Measurements from ENCODE around the gene WDR20. TPM values are rescaled to one million over a fixed set of nuclear protein-coding genes. Genes with fewer than 3 reads are reported as not detected.

Gene WDR20
- total RNA-seq, 1 experiment from 2014 or later: 25.6 TPM

- H3K9me3 Mint-ChIP-seq: no peaks in the 10 kb centered on the region
- POLR2A ChIA-PET: no interaction called here
These were observed 117.0 kb downstream of the WDR20 start for GRCh38 chr14:102256716-102257115.

GRCh38 chr14:102258136-102258535 lies 118.4 kb downstream of the WDR20 start:
- ChIA-PET POLR2A (no interaction called here), CTCF (no interaction called here)
- Mint-ChIP-seq H3K27ac (no peak overlapping the region), H3K27me3 (ENCODE audit: low read depth) (no peaks in the 10 kb centered on the region), H3K4me3 (no peak overlapping the region), H3K4me1 (peaks cover 7% of the 10 kb centered on the region), H3K9me3 (no peaks in the 10 kb centered on the region), H3K36me3 (no peaks in the 10 kb centered on the region)
- ATAC-seq (no peak), DNase-seq (ENCODE audit: low spot score) (no peak)
- no peak for TF ChIP-seq ZSCAN18 (CRISPR knock-in tag; IDR thresholded peaks at IDR 0.05)
- TF ChIP-seq ZNF232 (CRISPR knock-in tag; IDR thresholded peaks at IDR 0.05): no peak
- TF ChIP-seq USF1 (CRISPR knock-in tag; IDR thresholded peaks at IDR 0.05): no peak
- TF ChIP-seq MYBL2 (CRISPR knock-in tag; IDR thresholded peaks at IDR 0.05): no peak
- TF ChIP-seq ATF1 (CRISPR knock-in tag; IDR thresholded peaks at IDR 0.05): no peak
- TF ChIP-seq ZNF671 (CRISPR knock-in tag; IDR thresholded peaks at IDR 0.05): no peak
- no peak for TF ChIP-seq NFE2L1 (CRISPR knock-in tag; IDR thresholded peaks at IDR 0.05)
- TF ChIP-seq RELA (CRISPR knock-in tag; IDR thresholded peaks at IDR 0.05; ENCODE audit: borderline replicate concordance): no peak
- TF ChIP-seq NFATC4 (CRISPR knock-in tag; IDR thresholded peaks at IDR 0.05): no peak
- no peak for TF ChIP-seq GABPB1 (CRISPR knock-in tag; IDR thresholded peaks at IDR 0.05)
- TF ChIP-seq MXD4 (CRISPR knock-in tag; IDR thresholded peaks at IDR 0.05; ENCODE audit: borderline replicate concordance): no peak
- TF ChIP-seq SOX15 (CRISPR knock-in tag; IDR thresholded peaks at IDR 0.05): no peak
- no peak for TF ChIP-seq ZNF532 (CRISPR knock-in tag; IDR thresholded peaks at IDR 0.05; ENCODE audit: borderline replicate concordance)
- TF ChIP-seq CDX4 (CRISPR knock-in tag; IDR thresholded peaks at IDR 0.05; ENCODE audit: borderline replicate concordance): no peak
- TF ChIP-seq NR1H2 (CRISPR knock-in tag; IDR thresholded peaks at IDR 0.05): no peak
- TF ChIP-seq ATF6 (CRISPR knock-in tag; IDR thresholded peaks at IDR 0.05): no peak
- no peak for TF ChIP-seq NR2C2 (CRISPR knock-in tag; IDR thresholded peaks at IDR 0.05)
- no peak for TF ChIP-seq FOXK1 (CRISPR knock-in tag; IDR thresholded peaks at IDR 0.05)

More at GRCh38 chr14:102256716-102257115, 117.0 kb downstream of the WDR20 start:
- TF ChIP-seq NFATC4 (CRISPR knock-in tag; IDR thresholded peaks at IDR 0.05) (no peak), ZNF232 (CRISPR knock-in tag; IDR thresholded peaks at IDR 0.05) (no peak), FOXJ3 (CRISPR knock-in tag; IDR thresholded peaks at IDR 0.05; ENCODE audit: borderline replicate concordance) (no peak), ATF1 (CRISPR knock-in tag; IDR thresholded peaks at IDR 0.05) (no peak)
- Mint-ChIP-seq H3K4me3 (no peak overlapping the region), H3K27me3 (ENCODE audit: low read depth) (no peaks in the 10 kb centered on the region), H3K36me3 (no peaks in the 10 kb centered on the region), H3K4me1 (no peaks in the 10 kb centered on the region), H3K27ac (no peak overlapping the region)
- ATAC-seq: no peak
- DNase-seq (ENCODE audit: low spot score): no peak
- CTCF ChIA-PET: no interaction called here

Other genes with a start within 250 kb of the WDR20 start
- 382 to 438 TPM (median 392 TPM) in 3 replicates for gene DYNC1H1, start 175.3 kb upstream of the WDR20 start, total RNA-seq (2021)
- gene HSP90AA1, start 52.9 kb upstream of the WDR20 start, total RNA-seq (2021): 808 to 842 TPM (median 832 TPM) in 3 replicates
- 2.0 to 2.7 TPM (median 2.6 TPM) in 3 replicates for gene MOK, start 165.3 kb downstream of the WDR20 start, total RNA-seq (2021)
- 15.1 to 16.6 TPM (median 15.2 TPM) in 3 replicates for gene ZNF839, start 179.8 kb downstream of the WDR20 start, total RNA-seq (2021)
- 38.3 to 43.8 TPM (median 39.5 TPM) in 3 replicates for gene CINP, start 223.0 kb downstream of the WDR20 start, total RNA-seq (2021)
- gene TECPR2, start 223.0 kb downstream of the WDR20 start, total RNA-seq (2021): 19.8 to 25.0 TPM (median 21.3 TPM) in 3 replicates

Data from WTC11 (cell line).